ENCODE data around the gene FAM241A.

Gene FAM241A

DNA sequence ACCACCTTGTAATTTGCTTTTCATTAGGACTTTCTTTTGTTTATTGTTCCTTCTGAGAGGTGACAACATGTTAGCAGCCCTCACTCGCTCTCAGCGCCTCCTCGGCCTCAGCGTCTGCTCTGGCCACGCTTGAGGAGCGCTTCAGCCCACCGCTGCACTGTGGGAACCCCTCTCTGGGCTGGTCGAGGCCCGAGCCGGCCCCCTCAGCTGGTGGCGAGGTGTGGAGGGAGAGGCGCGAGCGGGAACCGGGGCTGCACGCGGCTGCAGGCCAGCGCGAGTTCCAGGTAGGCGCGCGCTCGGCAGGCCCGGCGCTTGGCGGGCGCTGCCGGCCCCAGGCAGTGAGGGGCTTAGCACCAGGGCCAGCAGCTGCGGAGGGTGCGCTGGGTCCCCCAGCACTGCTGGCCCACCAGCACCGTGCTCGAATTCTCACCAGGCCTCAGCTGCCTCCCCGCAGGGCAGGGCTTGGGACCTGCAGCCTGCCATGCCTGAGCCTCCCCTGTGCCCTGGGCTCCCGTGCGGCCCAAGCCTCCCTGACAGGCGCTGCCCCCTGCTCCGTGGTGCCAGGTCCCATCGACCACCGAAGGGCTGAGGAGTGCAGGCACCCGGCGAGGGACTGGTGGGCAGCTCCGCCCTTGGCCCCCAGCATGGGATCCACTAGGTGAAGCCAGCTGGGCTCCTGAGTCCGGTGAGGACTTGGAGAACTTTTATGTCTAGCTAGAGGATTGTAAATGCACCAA is 77.1 kb downstream of the FAM241A start:
- DNase-seq, result no peak

DNA sequence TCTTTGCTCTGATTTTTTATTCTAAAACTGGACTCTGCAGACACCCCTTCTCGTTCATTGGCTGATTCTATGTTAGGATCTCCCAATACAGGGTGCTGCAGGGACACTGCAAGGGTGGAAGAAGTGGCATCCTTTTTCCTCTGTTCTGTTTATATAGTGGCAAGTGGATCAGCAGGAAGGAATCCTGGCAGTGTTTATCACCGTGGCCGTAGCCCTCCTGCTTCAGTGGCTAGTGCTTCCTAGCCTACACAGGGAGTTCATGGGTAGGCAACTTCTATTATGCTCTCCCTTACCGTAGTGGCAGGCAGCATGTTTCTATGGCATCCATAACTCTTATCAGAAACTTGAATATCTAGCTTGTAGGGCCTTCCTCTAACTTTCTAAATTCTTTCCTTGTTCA is 79.9 kb downstream of the FAM241A start:
- no peak for DNase-seq

DNA sequence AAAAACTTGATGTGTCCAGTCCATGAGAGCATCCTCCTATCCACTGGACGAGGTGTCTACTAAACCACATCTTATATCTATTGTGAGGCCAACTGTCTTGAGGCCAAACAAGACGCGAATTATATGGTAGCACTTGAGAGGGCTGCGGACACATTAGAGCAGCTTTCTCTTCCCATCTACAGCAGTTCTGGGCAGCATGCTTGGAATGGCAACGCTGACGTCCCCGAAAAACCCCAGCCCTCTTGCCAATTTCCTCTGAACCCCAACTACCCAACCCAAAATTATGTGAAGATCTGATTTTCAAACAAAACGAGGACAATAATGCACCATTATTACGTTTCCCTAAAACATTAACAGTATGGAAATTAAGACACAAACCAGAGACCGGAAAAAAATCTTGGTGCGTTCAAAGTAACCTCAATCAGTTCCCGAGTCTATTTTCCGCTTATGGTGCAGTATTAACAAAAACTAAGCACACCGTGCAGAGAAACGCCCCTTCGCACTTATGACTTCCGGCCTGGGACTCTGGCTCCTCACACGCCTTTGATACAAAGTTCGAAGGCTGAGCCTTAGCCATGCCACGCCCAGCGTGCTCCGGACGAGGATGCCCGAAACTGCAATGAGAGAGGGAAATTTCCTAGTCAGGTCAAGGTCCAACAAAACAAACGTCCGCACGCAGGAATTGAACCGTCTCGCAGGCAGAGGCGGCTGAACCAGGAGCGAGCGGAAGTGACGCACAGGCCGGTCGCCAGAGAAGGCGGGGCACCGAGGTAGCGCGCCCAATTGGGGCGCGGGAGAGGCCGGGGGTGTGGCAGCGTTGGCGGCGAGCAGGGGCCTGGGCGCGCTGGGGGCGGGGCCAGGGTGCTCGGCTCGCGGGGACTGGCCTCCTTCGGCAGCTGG is 85.9 kb downstream of the FAM241A start:
- peak; percentile 52 for DNase-seq

DNA sequence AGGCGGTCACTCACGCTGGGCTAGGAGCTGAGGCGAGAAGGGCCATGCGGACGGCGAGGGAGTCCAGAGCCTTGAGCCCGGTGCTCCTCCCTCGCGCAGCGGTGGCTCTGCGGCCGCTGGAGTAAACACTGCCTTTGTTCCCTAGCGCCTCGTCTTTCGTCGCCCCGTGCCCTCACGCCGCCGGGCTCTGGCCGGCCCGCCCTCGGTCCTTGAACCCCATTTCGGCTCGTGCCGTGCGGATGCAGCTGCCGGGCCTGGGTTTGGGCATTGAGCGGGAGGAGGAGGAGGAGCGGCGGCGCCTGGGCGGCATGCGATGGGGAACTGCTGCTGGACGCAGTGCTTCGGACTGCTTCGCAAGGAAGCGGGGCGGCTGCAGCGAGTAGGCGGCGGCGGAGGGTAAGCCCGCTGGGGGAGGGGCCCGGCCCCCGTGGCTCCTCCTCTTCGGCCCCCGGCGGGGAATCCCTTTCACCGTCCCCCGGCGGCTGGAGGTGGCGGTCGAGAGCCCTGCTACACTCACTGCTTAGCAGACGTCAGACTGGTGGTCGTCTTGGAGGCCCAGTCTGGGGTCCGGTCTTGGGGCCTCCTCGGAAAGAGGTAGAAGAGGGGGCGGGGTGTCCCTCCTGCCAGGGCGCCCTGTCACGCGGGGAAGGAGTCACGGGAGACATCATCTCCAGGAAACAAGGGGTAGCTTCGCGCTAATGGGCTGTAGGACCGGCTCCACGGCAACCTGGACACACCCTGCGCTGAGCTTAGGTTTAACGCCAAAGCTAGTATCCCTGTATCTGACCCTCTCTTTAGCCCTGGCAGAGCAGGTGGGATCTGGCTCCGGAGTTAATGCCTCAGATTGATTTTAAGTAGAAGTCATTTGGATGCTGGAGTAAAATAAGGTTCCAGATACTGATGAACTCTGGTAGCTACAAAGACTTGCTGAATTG is 86.8 kb downstream of the FAM241A start, which contains the start of gene AP1AR:
Gene AP1AR, plus strand, starts transcription at position 9 of the 935 bp plus-strand sequence. Its CDS starts 305 bp downstream, at position 314.
- peak; percentile 6 for DNase-seq

DNA sequence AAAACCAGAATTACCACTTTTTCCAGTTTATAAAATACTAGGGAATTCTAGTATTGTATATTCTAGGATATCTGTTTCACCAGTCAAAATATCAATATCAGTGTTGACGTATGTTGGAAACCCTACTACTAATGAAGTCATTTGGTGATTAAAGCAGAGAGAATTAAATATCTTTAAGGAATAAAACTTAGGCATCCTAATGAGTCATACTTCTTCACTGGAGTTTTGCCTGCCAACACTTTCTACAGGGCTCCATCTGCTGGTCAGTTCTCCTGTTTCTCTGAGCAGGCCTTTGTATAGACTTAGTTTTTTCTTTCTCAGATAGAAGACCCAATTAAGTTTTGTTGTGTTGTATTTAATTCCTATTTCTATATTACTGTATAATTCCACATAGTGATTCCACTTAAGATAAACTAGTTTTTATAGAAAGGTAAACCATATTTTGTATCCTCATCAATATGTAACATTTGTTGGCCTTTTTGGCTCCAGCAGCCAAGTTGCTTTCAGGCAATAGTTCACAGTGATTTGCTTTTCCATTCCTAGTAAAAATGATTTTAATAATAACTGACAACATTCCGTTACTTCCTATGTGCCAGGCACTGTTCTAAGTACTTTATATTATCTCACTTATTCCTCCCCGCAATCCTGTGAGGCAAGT is 89.8 kb downstream of the FAM241A start:
- no peak for DNase-seq

DNA sequence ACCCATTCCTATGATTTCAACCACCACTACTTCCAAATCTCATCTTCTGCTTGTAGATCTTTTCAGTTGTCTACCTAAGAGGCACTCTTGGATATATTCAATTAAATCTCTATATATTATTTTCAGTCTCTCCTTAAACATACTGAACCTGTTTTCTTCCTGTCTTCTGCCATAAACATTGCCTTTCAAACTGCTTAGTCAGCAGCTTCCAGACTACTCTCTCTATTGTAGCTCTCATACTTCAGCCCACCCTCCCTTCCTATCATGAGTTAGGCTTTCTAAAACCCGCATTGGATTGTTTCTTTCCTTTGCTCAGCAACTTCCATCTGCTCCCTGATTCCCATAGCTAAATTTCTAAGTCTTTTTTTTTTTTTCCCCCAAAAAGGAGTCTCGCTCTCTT is 90.8 kb downstream of the FAM241A start:
- DNase-seq, result no peak

DNA sequence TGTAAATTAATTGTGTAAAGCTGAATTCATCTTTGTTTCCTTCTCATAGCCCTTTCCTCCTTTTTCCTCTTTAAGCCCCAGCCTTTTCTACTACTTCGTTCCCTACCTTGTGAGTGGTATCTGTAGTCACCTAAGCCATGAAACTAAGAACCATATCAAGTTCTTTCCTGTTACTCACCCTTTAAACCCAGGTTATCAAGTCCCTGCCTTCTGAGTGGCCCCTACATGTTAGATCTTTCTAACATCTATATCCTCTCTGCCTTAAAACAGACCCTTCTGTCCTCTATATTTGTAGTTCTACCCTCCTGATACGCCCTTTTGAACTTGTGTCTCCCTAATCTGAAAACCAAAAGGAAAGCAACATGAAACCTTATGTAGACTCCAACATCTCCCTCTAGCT is 93.6 kb downstream of the FAM241A start:
- DNase-seq, result no peak
